K562 (cell line): ENCODE results near the gene SND1. TPM values are rescaled to one million over a fixed set of nuclear protein-coding genes. Genes with fewer than 3 reads are reported as not detected.

Experiments used
- ATAC-seq: fragments of 200-7000 bp; cut with Tn5 transposase; 3 replicates; pipeline ENCODE4 v1.9.1; 2020; ENCODE audit warnings: moderate library complexity
- BruUV-seq: library from RNA; stranded (reverse); fragments of 400-500 nt; replicated peaks from 2 replicates; lab custom pipeline; 2021; lab: Mats Ljungman, UMichigan
- CTCF ChIA-PET: fragments of 300-600 bp; formaldehyde crosslinking; extraction: SDS; loops from one replicate; lab custom pipeline; 2021; ENCODE audit warnings: low intra/inter-chr PET ratio; lab: Yijun Ruan, JAX
- POLR2A ChIA-PET: fragments of 300-600, 350-650 bp; sonication (Branson Sonifier 250); formaldehyde crosslinking; extraction: SDS; loops from one replicate; lab custom pipeline; 2021; ENCODE audit warnings: antibody characterized with exemption, inconsistent platforms; lab: Yijun Ruan, JAX
- DNase-seq, 4 experiments: peaks; one replicate each; pipeline versions ENCODE4 v3.0.0 to v3.0.0-alpha.2; 2011 to 2018; ENCODE audit warnings: low spot score in 3 of 4, mixed read lengths in 3 of 4; ENCODE audit errors: extremely low read depth in 1 of 4
- FAIRE-seq: peaks from 2 replicates; lab custom pipeline; 2011; peaks lifted over from hg19 to GRCh38; lab: Jason Lieb, UNC
- H2AFZ ChIP-seq: 2 replicates; pipeline ENCODE4 v1.6.0; 2011; ENCODE audit warnings: low read depth, low read length, control low read depth, inconsistent platforms
- H3K27ac ChIP-seq: fragments of 200-600 bp; 3 replicates; pipeline ENCODE4 v1.8.0; 2011; ENCODE audit warnings: low read depth, mild to moderate bottlenecking, control low read depth, inconsistent platforms, low read length, moderate library complexity, mixed read lengths; ENCODE audit errors: extremely low read depth
- H3K27me3 ChIP-seq, 2 experiments: fragments of 300-600 bp in 1 of 2; 2 replicates in 1 of 2; 3 replicates in 1 of 2; pipeline versions ENCODE4 v1.6.0 to v1.8.0; 2011; ENCODE audit warnings: inconsistent platforms in 2 of 2, low read length in 2 of 2, mild to moderate bottlenecking in 1 of 2, mixed read lengths in 1 of 2, moderate library complexity in 1 of 2; ENCODE audit not compliant: control insufficient read depth in 2 of 2, insufficient read depth in 2 of 2
- H3K36me3 ChIP-seq: fragments of 300-600 bp; 3 replicates; pipeline ENCODE4 v1.8.0; 2011; ENCODE audit warnings: mild to moderate bottlenecking, low read length, inconsistent platforms; ENCODE audit not compliant: control insufficient read depth, insufficient read depth
- H3K4me1 ChIP-seq, 2 experiments: fragments of 200-600 bp in 1 of 2; replicated peaks in 1 of 2; 2 replicates in 1 of 2; 3 replicates in 1 of 2; pipeline versions ENCODE4 v1.5.1 to v1.8.0; 2011; ENCODE audit warnings: inconsistent platforms in 2 of 2, low read length in 2 of 2, mild to moderate bottlenecking in 1 of 2, mixed read lengths in 1 of 2, moderate library complexity in 1 of 2; ENCODE audit not compliant: control insufficient read depth in 2 of 2, insufficient read depth in 2 of 2
- H3K4me2 ChIP-seq: 2 replicates; pipeline ENCODE4 v1.6.1; 2011; ENCODE audit warnings: low read length, control low read depth, inconsistent platforms, mixed read lengths; ENCODE audit not compliant: insufficient read depth
- H3K4me3 ChIP-seq: fragments of 200-600 bp; sonication (generic), shearing (Covaris generic); 2 replicates; pipeline ENCODE4 v1.5.1; 2016; ENCODE audit warnings: control low read depth, inconsistent platforms
- H3K79me2 ChIP-seq: fragments of 200-600 bp; 3 replicates; pipeline ENCODE4 v1.8.0; 2011; ENCODE audit warnings: low read length, inconsistent platforms; ENCODE audit not compliant: control insufficient read depth, insufficient read depth
- H3K9ac ChIP-seq, 2 experiments: 2 replicates each; pipeline versions ENCODE4 v1.6.0 to v1.6.1; 2011; ENCODE audit warnings: low read depth in 2 of 2, low read length in 2 of 2, control low read depth in 1 of 2, inconsistent platforms in 1 of 2, mild to moderate bottlenecking in 1 of 2, mixed read lengths in 1 of 2; ENCODE audit not compliant: insufficient read depth in 1 of 2
- H3K9me1 ChIP-seq: one replicate; pipeline ENCODE4 v1.6.0; 2011; ENCODE audit warnings: inconsistent platforms, mild to moderate bottlenecking, low read length, moderate library complexity; ENCODE audit not compliant: control insufficient read depth, insufficient read depth
- H3K9me3 ChIP-seq: replicated peaks from 2 replicates; pipeline ENCODE4 v1.5.1; 2011; ENCODE audit warnings: low read depth, low read length, inconsistent platforms; ENCODE audit not compliant: control insufficient read depth, insufficient read depth
- H4K20me1 ChIP-seq: replicated peaks from 2 replicates; pipeline ENCODE4 v1.6.1; 2011; ENCODE audit warnings: low read length, inconsistent platforms, mixed read lengths; ENCODE audit not compliant: control insufficient read depth, insufficient read depth
- FOXA1 ChIP-seq: fragments of 450-650 bp; IDR thresholded peaks from 2 replicates; pipeline ENCODE4 v1.6.1; 2016; ENCODE audit warnings: mild to moderate bottlenecking, borderline replicate concordance
- HNRNPL ChIP-seq: fragments of 200-400 bp; formaldehyde crosslinking; IDR thresholded peaks from 2 replicates; pipeline ENCODE4 v1.6.1; 2017; ENCODE audit warnings: low read depth, mild to moderate bottlenecking, low read length
- MECOM ChIP-seq: fragments of 250-450 bp; sonication (Bioruptor Pico); IDR thresholded peaks from 2 replicates; pipeline ENCODE4 v1.8.0; 2022; ENCODE audit warnings: inconsistent platforms
- MIER1 ChIP-seq: fragments of 450-650 bp; IDR thresholded peaks from 2 replicates; pipeline ENCODE4 v1.6.1; 2016; ENCODE audit warnings: antibody characterized with exemption, mild to moderate bottlenecking, low read depth
- ZNF512 ChIP-seq: IDR thresholded peaks from 2 replicates; pipeline ENCODE4 v1.6.1; 2016; ENCODE audit warnings: missing genetic modification characterization, missing compliant biosample characterization
- WGBS: fragments of 100-300 bp; shearing (Covaris generic); methylation state at CpG from one replicate; pipeline ENCODE4 v1.1.6; 2016; ENCODE audit warnings: low coverage, mixed read lengths; ENCODE audit not compliant: insufficient coverage; ENCODE audit errors: missing lambda C conversion rate; 5-methylcytosine and 5-hydroxymethylcytosine counted together
- in situ Hi-C: fragments of 300-500 bp; cut with MboI; formaldehyde crosslinking; loops from 4 replicates; pipeline ENCODE4 v1.15.0; 2018; ENCODE audit warnings: inconsistent platforms, mixed read lengths
- intact Hi-C: fragments of 100-400 bp; cut with micrococcal nuclease; formaldehyde crosslinking; loops from 2 replicates; pipeline ENCODE4 v1.14.2; 2022
- polyA plus RNA-seq, 8 experiments: library from polyadenylated mRNA; depleted of rRNA in 4 of 8; stranded (reverse) in 5 of 8; unstranded in 3 of 8; fragments of >200 nt; fragmentation: Nextera tagmentation in 2 of 8; fragmentation: Illumina TruSeq in 1 of 8; extraction: Ambion mirVana in 2 of 8; extraction: Trizol in 1 of 8; gene quantifications; 2 replicates each; pipeline versions ENCODE4 v1.2.1 to v1.2.3, GENCODE V29; 2011 to 2014; ENCODE audit warnings: inconsistent platforms in 1 of 8, missing spikeins in 1 of 8
- total RNA-seq, 7 experiments: library from RNA; depleted of rRNA in 6 of 7; stranded (reverse); fragments of >200 nt in 6 of 7; fragmentation: Illumina TruSeq in 2 of 7; extraction: Trizol in 2 of 7; gene quantifications; 2 replicates each; pipeline versions ENCODE4 v1.2.1 to v1.2.3, GENCODE V29; 2011 to 2021; ENCODE audit warnings: low replicate concordance in 1 of 7

SND1 gene
- total and polyA plus RNA-seq, 9 of the 15 experiments (the other 6 are each of a cell fraction or from before 2014, with no cell fraction given) = 46.5 to 307 (median 191) TPM

GRCh38 chr7:127933146-127933545 is 281.2 kb downstream of the SND1 start:
- Histone ChIP-seq H3K27ac (no peak overlapping the region), H3K9ac (no peak overlapping the region), H3K27me3 (no peaks in the 10 kb centered on the region), H3K9me3 (no peaks in the 10 kb centered on the region), H3K4me3 (no peak overlapping the region), H3K9me1 (no peaks in the 10 kb centered on the region), H4K20me1 (no peaks in the 10 kb centered on the region; the same call in 1 of the 2 replicates), H3K4me1 (no peaks in the 10 kb centered on the region), H2AFZ (no peak overlapping the region), H3K36me3 (peaks cover 84% of the 10 kb centered on the region), H3K79me2 (0 out of 3 replicates have a peak, but pooled peaks cover under 1% of the 10 kb centered on the region), H3K4me2 (no peak overlapping the region)
- intact Hi-C loops = no loop called here
- no peak for DNase-seq
- POLR2A ChIA-PET = interaction anchor here (0.7 to 1.2 kb wide), 3 partner anchors 13 to 134 kb away, joined by 3 read pairs; no protein-coding TSS in a partner anchor
- no TSS peak for BruUV-seq
- CTCF ChIA-PET = no interaction called here
- TF ChIP-seq MECOM (CRISPR knock-in tag) (no peak), ZNF512 (no peak), HNRNPL (no peak), FOXA1 (no peak), MIER1 (no peak)
- 94% methylated on average over 4 of the region's 4 CpGs for WGBS
- no peak for FAIRE-seq
- in situ Hi-C loops = no loop called here
- ATAC-seq = no peak
